ENCODE results near the gene INPP5J. TPM values are rescaled to one million over a fixed set of nuclear protein-coding genes. Genes with fewer than 3 reads are reported as not detected.

Gene INPP5J
- total RNA-seq, 4 donors from 2014 or later: 0.54 to 5.3 (median 2.1) TPM

DNA sequence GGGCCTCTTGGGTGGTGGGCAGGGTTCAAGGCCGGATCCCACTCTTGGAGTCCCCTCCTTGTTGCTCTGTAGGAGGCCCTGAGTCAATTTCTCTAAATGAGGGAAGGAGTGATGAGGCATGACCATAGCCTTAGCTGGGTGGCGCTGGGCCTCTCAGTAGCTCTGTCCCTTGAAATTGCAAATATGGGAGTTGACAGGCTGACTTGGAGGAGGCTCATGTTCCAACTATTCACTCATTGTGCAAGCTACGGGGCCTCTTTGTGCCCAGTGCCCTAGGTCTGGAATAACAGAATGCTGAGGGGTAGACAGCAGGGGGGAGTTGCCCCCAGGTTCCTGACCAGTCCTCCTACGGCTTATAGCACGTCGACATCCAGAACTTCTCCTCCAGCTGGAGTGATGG, 23.4 kb upstream of the INPP5J start:
- Histone ChIP-seq H3K4me1 (peaks cover 15 to 100% (median 62%) of the 10 kb centered on the region in 3 donors), H3K27me3 (no peaks in the 10 kb centered on the region), H3K27ac (peak overlapping the region; percentile 89 to 100 (median 98)), H3K9me3 (no peaks in the 10 kb centered on the region), H3K4me3 (peak overlapping the region in 1 of 2 donors; percentile 12), H3K36me3 (peaks cover 0 to 89% of the 10 kb centered on the region in 2 donors)
- ATAC-seq: no peak
- TF ChIP-seq POLR2AphosphoS5 (IDR thresholded peaks at IDR 0.05): peak; percentile 75
- TF ChIP-seq, protein P1, sequence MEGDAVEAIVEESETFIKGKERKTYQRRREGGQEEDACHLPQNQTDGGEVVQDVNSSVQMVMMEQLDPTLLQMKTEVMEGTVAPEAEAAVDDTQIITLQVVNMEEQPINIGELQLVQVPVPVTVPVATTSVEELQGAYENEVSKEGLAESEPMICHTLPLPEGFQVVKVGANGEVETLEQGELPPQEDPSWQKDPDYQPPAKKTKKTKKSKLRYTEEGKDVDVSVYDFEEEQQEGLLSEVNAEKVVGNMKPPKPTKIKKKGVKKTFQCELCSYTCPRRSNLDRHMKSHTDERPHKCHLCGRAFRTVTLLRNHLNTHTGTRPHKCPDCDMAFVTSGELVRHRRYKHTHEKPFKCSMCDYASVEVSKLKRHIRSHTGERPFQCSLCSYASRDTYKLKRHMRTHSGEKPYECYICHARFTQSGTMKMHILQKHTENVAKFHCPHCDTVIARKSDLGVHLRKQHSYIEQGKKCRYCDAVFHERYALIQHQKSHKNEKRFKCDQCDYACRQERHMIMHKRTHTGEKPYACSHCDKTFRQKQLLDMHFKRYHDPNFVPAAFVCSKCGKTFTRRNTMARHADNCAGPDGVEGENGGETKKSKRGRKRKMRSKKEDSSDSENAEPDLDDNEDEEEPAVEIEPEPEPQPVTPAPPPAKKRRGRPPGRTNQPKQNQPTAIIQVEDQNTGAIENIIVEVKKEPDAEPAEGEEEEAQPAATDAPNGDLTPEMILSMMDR (IDR thresholded peaks at IDR 0.05): no peak
- no peak for TF ChIP-seq EP300 (IDR thresholded peaks at IDR 0.05)
- WGBS, 2 donors (ENCODE audit: low coverage in 1 of 2): 80% methylated on average over 1 of the region's 6 CpGs; no CpG with 5 or more reads in 1 of the 2 donors

DNA sequence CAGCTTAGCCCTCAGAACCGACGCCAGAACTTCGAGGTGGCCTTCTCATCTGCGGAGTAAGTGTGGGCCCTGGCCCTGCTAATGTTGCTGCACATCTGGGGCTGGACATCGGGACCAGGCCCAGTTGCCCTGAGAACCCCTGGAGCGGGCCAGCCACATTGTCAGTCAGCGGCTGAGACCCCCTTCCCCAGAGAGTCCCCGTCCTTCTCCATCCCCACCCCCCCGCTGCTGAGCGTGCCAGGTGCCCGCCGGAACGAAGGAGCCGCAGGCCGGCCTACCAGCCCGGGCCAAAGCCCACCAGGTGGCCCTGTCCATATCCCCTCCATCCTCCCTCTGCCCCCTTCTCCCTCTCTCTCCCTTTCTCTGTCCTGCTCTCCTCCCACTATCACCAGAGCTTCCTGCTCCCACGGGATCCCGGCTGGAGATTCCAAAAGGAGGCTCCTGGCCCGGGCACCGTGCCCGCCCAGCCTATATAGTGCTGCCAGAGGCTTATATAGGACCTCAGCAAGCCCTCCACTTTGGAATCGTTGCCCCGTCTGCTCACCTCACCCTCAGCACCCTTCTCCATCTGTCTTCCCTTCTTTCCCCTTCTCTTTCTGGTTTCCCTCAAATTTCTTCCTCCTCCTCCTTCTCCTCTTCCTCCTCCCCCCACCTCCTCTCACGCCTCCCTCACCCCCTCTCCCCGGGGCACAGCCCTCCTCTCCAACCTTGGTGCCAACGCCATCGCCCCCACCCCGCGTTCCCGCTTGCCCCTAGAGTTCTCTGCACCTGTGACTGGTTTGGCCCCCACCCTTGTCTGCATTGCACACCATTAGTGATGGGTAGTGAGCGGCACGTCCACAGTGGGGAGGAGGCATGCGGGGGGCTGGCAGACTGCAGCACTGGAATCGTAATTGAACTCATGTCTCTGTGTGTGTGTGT, 22.7 kb upstream of the INPP5J start:
- 73 to 82% methylated on average over 5 to 13 of the region's 34 CpGs for WGBS, 2 donors (ENCODE audit: low coverage in 1 of 2)
- Histone ChIP-seq H3K36me3 (peaks cover 0 to 89% of the 10 kb centered on the region in 2 donors), H3K4me1 (peaks cover 15 to 100% (median 66%) of the 10 kb centered on the region in 3 donors), H3K4me3 (peak overlapping the region in 1 of 2 donors; percentile 8), H3K27me3 (no peaks in the 10 kb centered on the region), H3K27ac (peak overlapping the region; percentile 89 to 100 (median 98)), H3K9me3 (no peaks in the 10 kb centered on the region)
- no peak for ATAC-seq
- no peak for TF ChIP-seq EP300 (IDR thresholded peaks at IDR 0.05)
- TF ChIP-seq POLR2AphosphoS5 (IDR thresholded peaks at IDR 0.05): no peak
- TF ChIP-seq, protein P1 (IDR thresholded peaks at IDR 0.05): no peak
- no peak for TF ChIP-seq POLR2A (IDR thresholded peaks at IDR 0.05)

DNA sequence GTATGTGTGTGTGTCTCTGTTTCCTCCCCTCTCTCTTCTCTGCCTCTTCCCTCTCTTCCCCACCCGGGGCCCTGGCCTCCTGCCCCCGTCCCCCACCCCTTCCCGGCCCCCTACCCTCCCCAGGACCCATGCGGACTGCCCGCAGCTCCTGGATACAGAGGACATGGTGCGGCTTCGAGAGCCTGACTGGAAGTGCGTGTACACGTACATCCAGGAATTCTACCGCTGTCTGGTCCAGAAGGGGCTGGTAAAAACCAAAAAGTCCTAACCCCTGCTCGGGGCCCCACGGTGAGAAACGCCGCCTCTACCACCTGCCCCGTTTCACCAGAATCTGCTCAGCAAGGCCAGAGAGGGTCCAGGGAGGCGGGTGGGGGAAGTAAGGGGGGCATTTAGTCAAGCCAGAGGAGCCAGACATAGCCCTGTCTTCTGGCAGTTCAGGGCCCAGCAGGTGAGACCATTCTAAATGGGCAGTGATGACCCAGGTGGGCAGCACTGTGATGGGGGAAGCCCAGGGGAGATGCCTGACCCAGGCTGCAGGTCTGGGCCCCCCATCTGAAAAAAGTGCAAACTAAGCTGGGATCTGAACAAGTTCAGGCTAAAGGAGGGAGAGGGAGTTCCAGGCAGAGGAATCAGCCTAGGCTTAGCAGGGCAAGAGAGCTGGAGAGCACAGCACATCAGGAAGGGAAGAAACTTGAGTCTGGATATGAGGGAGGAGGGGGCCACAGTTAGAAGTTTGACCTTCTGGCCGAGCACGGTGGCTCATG, 21.8 kb upstream of the INPP5J start:
- 46 to 82% methylated on average over 2 of the region's 18 CpGs for WGBS, 2 donors (ENCODE audit: low coverage in 1 of 2)
- H3K36me3 ChIP-seq: peaks cover 0 to 85% of the 10 kb centered on the region in 2 donors
- TF ChIP-seq EP300 (IDR thresholded peaks at IDR 0.05) (no peak), POLR2AphosphoS5 (IDR thresholded peaks at IDR 0.05) (no peak), POLR2A (IDR thresholded peaks at IDR 0.05) (no peak)
- TF ChIP-seq, protein P1 (IDR thresholded peaks at IDR 0.05): no peak
- H3K27ac ChIP-seq: peak overlapping the region; percentile 89 to 100 (median 98)
- no peaks in the 10 kb centered on the region for H3K27me3 ChIP-seq
- H3K9me3 ChIP-seq: no peaks in the 10 kb centered on the region
- H3K4me3 ChIP-seq: no peak overlapping the region
- ATAC-seq: no peak
- H3K4me1 ChIP-seq: peaks cover 15 to 100% (median 71%) of the 10 kb centered on the region in 3 donors

DNA sequence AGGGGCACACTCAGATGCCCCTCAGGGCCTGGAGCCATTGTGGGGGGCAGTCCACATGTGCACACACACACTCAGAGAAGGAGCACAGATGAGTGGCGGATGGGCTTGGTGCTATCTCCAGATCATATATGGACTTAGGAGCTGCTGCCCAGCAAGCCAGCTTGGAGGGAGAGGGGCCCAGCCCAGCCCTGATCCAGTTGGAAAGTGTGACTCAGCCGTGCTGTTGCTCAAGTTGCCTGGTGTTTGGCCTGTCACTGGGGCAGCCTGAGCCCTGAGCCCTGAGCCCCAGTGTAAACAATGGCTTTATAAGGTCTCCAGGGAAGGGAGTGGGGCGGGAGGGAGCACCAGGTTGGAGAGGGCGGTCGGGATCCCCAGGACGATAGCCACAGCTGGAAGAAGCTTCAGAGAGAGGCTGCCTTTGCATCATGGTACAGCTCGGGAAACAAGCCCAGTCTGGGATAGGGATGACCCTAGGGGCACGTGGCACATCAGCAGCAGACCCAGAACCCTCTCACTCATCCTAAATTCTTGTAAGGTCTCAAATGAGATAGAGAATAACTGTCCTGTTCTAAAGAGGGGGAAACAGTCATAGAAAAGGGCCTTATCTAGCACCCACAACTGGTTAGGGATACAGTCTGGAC, 20.2 kb upstream of the INPP5J start:
- Histone ChIP-seq H3K9me3 (no peaks in the 10 kb centered on the region), H3K4me1 (peaks cover 13 to 92% (median 58%) of the 10 kb centered on the region in 3 donors), H3K27ac (peak overlapping the region; percentile 97 to 100 (median 99)), H3K27me3 (no peaks in the 10 kb centered on the region), H3K36me3 (peaks cover 0 to 69% of the 10 kb centered on the region in 2 donors), H3K4me3 (no peak overlapping the region)
- peak; percentile 98 for TF ChIP-seq POLR2AphosphoS5 (IDR thresholded peaks at IDR 0.05)
- no peak for TF ChIP-seq EP300 (IDR thresholded peaks at IDR 0.05)
- TF ChIP-seq POLR2A (IDR thresholded peaks at IDR 0.05): peak in 1 of 2 donors; percentile 0
- ATAC-seq: peak; percentile 81
- WGBS, 2 donors (ENCODE audit: low coverage in 1 of 2): 19 to 24% methylated on average over 2 to 5 of the region's 8 CpGs

DNA sequence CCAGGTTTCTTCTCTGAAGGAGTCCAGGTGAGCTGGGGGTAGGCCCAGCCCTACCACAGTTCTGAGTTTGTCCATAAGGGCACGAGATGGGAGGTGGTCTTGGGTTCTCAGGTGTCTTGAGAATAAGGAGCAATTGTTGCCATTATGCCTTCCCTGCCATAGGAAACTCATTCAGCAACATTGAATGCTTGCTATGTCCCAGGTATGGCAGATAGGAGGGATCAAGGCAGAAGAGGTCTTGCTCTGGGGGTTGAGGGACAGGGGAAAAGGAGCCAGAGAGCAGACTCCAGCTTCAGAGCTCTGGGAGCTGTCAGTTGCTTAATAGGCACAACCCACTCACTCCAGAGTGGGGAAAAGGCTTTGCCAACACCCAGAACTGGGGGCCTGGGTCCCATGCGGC, 19.7 kb upstream of the INPP5J start:
- peaks cover 13 to 91% (median 57%) of the 10 kb centered on the region in 3 donors for H3K4me1 ChIP-seq
- WGBS, 2 donors (ENCODE audit: low coverage in 1 of 2): 40% methylated on average over 2 of the region's 2 CpGs; no CpG with 5 or more reads in 1 of the 2 donors
- H3K27me3 ChIP-seq: no peaks in the 10 kb centered on the region
- no peak overlapping the region for H3K4me3 ChIP-seq
- ATAC-seq: no peak
- no peak for TF ChIP-seq EP300 (IDR thresholded peaks at IDR 0.05)
- TF ChIP-seq, protein P1 (IDR thresholded peaks at IDR 0.05): peak in 1 of 4 experiments; percentile 12
- H3K9me3 ChIP-seq: no peaks in the 10 kb centered on the region
- peak overlapping the region; percentile 97 to 100 (median 99) for H3K27ac ChIP-seq
- H3K36me3 ChIP-seq: peaks cover 0 to 63% of the 10 kb centered on the region in 2 donors
